GM12891 (cell line): ENCODE results near the gene EIF5A2.

Experiments
- PAX5 ChIP-seq: IDR thresholded peaks from 2 replicates; pipeline ENCODE4 v1.6.1; 2011; ENCODE audit warnings: low read length, moderate library complexity, mild to moderate bottlenecking; ENCODE audit not compliant: insufficient read depth, severe bottlenecking
- POLR2A ChIP-seq: IDR thresholded peaks from 2 replicates; pipeline ENCODE4 v1.6.1; 2011; ENCODE audit warnings: low read depth, low read length, control low read depth
- POLR2AphosphoS5 ChIP-seq: IDR thresholded peaks from 2 replicates; pipeline ENCODE4 v1.6.1; 2011; ENCODE audit warnings: low read depth, low read length, control low read depth
- POU2F2 ChIP-seq: IDR thresholded peaks from 2 replicates; pipeline ENCODE4 v1.6.1; 2011; ENCODE audit warnings: low read depth, mild to moderate bottlenecking, control low read depth, low read length, moderate library complexity
- TAF1 ChIP-seq: IDR thresholded peaks from 2 replicates; pipeline ENCODE4 v1.6.1; 2011; ENCODE audit warnings: low read depth, low read length, control low read depth

DNA sequence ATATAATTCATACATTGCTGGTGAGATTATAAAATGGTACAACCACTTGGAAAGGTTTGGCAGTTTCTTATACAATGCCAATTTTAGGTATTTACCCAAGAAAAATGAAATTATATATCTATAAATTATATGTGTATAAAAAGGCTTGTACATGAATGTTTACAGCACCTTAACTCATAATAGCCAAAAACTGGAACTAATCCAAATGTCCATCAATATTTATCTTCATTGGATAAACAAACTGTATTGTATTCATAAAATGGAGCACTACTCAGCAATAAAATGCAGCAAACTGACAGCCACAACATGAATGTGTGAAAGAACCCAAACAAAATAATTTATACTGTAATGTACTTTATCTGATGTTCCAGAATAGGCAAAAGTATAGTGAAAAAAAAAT is 33.6 kb upstream of the EIF5A2 start:
- TF ChIP-seq POLR2AphosphoS5 (no peak), POLR2A (no peak), TAF1 (no peak), POU2F2 (no peak), PAX5 (no peak)
